A673 (cell line): ENCODE measurements around the gene MCUB.

Experiments
- CTCF ChIP-seq: fragments of 300-800, 200-600 bp; sonication (generic); conservative IDR thresholded peaks from 2 replicates; pipeline ENCODE4 v1.5.1; 2017; ENCODE audit warnings: low read depth, mild to moderate bottlenecking, antibody characterized with exemption, low read length, moderate library complexity, mixed read lengths
- EZH2 ChIP-seq: fragments of 200-600 bp; sonication (generic); IDR thresholded peaks from 2 replicates; pipeline ENCODE4 v1.6.1; 2017; ENCODE audit warnings: borderline replicate concordance, low read depth, mild to moderate bottlenecking, mixed read lengths, antibody characterized with exemption, low read length; ENCODE audit not compliant: poor library complexity, severe bottlenecking

GRCh38 chr4:109648266-109648996, 88.4 kb downstream of the MCUB start:
- no peak for TF ChIP-seq EZH2
- no peak for TF ChIP-seq CTCF
